Prostate gland (tissue), 2 donors: ENCODE data around the gene PEX7.

Experiments used
- CTCF ChIP-seq, 4 experiments: fragments of 200-600 bp in 2 of 4; fragments of 450-650 bp in 2 of 4; sonication (generic) in 2 of 4; IDR thresholded peaks; 1 replicate in 3 of 4; 2 replicates in 1 of 4; pipeline ENCODE4 v1.5.1; 2016 to 2019; ENCODE audit warnings: antibody characterized with exemption in 4 of 4, mild to moderate bottlenecking in 2 of 4, moderate library complexity in 2 of 4
- POLR2A ChIP-seq: fragments of 450-650 bp; IDR thresholded peaks from one replicate; pipeline ENCODE4 v1.6.1; 2016; ENCODE audit warnings: antibody characterized with exemption, mild to moderate bottlenecking
- POLR2AphosphoS5 ChIP-seq: sonication (generic); formaldehyde crosslinking; IDR thresholded peaks from one replicate; pipeline ENCODE4 v1.6.1; 2017; ENCODE audit warnings: antibody characterized with exemption

GRCh38 chr6:136816656-136817055, 5.7 kb upstream of the PEX7 start:
- TF ChIP-seq POLR2A = no peak
- no peak for TF ChIP-seq POLR2AphosphoS5
- no peak for TF ChIP-seq CTCF (IDR thresholded peaks at IDR 0.05)
